Measurements from ENCODE around the gene PLAAT3. TPM values are rescaled to one million over a fixed set of nuclear protein-coding genes. Genes with fewer than 3 reads are reported as not detected.
"Not testable (repeated sequence)": the region's sequence is repeated elsewhere in the genome, so short reads cannot be mapped to it uniquely, and the experiment has no call there.

PLAAT3 gene
- total RNA-seq, 2 experiments from 2014 or later: 6.0 to 6.5 TPM

DNA sequence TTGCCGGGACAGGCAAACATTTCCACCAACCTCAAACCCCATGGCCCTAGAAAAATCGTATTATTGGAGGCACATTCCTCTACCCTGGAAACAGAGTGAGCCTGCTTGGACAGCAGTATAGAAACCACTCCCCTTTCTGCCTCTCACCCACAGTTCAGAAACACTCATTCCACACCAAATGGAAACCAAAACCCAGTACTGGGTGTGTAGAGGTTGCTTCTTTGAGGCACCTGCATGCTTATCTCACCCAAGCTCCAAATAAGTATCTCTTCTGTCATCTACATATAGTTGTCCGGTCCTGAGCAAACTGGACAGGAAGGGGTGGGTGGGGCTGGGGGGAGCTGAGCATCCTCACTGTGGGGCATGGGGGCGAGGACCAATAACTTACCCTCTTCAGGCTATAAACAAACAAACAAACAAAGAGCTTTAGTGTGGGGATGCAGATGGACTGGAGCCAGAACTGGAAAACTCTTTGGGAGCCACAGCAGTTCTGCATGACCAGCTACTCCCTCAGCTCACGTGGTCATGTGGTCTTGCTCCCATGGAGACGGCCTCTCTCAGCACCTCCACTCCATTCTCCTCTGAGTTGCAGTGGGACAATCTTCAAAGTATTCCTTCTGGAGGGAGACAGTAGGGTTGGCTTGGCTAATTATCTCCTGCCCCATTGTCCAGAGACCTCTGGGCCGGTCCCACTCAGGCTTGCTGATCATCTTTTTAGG is 50.0 kb downstream of the PLAAT3 start:
- Mint-ChIP-seq H3K4me1 (peaks cover 59% of the 10 kb centered on the region), H3K36me3 (no peaks in the 10 kb centered on the region), H3K9me3 (no peaks in the 10 kb centered on the region), H3K27me3 (no peaks in the 10 kb centered on the region), H3K4me3 (no peak overlapping the region), H3K27ac (peak overlapping the region; percentile 2)
- DNase-seq: peak; percentile 34

DNA sequence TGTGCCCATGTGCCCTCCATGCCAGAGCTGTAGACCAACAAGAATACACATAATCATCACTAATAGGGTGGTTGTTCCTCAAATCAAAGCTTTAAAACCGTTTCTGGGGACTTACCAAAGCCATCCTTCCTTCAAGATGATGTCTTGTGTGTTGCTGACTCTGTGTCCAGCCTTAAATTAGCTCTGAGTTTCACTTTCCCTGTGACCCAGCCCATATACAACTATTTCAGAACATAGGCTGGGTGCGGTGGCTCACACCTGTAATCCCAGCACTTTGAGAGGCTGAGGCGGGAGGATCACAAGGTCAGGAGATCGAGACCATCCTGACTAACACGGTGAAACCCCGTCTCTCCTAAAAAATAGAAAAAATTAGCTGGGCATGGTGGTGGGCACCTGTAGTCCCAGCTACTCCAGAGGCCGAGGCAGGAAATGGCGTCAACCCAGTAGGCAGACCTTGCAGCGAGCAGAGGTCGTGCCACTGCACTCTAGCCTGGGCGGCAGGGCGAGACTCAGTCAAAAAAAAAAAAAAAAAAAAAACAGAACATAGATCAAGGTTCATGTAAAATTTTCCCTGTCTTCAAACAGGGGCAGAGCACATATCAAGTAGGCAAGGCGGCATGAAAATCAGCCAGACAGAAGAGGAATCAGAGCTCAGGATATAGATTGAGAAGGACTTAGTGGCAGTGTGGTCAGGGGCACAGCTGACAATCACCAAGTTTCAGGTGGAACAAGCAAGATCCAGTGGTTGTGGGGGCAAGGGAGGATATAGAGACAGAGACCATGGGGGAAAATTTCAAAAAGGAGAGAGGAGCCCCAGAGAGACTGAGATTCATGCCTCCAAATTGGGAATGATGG is 50.8 kb downstream of the PLAAT3 start, which contains the start of gene PLAAT2:
Gene PLAAT2, minus strand, starts transcription at position 179 of the 855 bp plus-strand sequence. Its CDS starts 55 bp downstream, at position 124.
- Mint-ChIP-seq H3K9me3 (no peaks in the 10 kb centered on the region), H3K36me3 (no peaks in the 10 kb centered on the region), H3K4me1 (peaks cover 54% of the 10 kb centered on the region), H3K4me3 (no peak within 1 kb of the TSS), H3K27me3 (no peaks in the 10 kb centered on the region), H3K27ac (peak within 1 kb of the TSS; percentile 2)
- DNase-seq: no peak

- H3K9me3 Mint-ChIP-seq: no peaks in the 10 kb centered on the region
- H3K27me3 Mint-ChIP-seq: no peaks in the 10 kb centered on the region
- no peak overlapping the region for H3K4me3 Mint-ChIP-seq
- H3K27ac Mint-ChIP-seq: no peak overlapping the region
- H3K4me1 Mint-ChIP-seq: peaks cover 41% of the 10 kb centered on the region
- DNase-seq: no peak
- no peaks in the 10 kb centered on the region for H3K36me3 Mint-ChIP-seq
Measured at GRCh38 chr11:63560506-63561180, 53.6 kb downstream of the PLAAT3 start.

GRCh38 chr11:63558459-63559157 is 55.6 kb downstream of the PLAAT3 start:
- H3K4me3 Mint-ChIP-seq: no peak overlapping the region

DNA sequence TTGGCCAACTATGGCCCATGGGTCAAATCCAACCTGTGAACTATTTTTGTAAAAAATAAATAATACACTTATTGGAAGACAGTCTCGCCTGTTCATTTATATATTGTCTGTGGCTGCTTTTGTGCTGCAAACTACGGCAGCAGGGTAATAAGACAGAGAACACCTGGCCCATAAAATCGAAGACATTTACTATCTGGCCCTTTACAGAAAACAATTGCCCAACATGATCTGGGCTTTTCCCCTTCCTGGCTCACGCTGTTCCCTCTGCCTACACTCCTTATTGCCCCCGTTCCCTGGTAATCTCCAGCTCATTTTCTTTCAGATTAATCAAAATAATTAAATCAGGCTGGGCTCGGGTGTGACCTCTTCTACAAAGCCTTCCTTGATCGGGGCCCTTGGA is 56.7 kb downstream of the PLAAT3 start:
- Mint-ChIP-seq H3K27ac (no peak overlapping the region), H3K9me3 (peaks cover 3% of the 10 kb centered on the region), H3K27me3 (no peaks in the 10 kb centered on the region), H3K36me3 (peaks cover 4% of the 10 kb centered on the region), H3K4me1 (peaks cover 48% of the 10 kb centered on the region), H3K4me3 (no peak overlapping the region)
- no peak for DNase-seq

More at GRCh38 chr11:63558459-63559157, 55.6 kb downstream of the PLAAT3 start:
- DNase-seq: no peak
- H3K9me3 Mint-ChIP-seq: no peaks in the 10 kb centered on the region
- H3K27me3 Mint-ChIP-seq: no peaks in the 10 kb centered on the region
- no peaks in the 10 kb centered on the region for H3K36me3 Mint-ChIP-seq
- H3K27ac Mint-ChIP-seq: no peak overlapping the region
- peaks cover 42% of the 10 kb centered on the region for H3K4me1 Mint-ChIP-seq

GRCh38 chr11:63556404-63557013 is 57.7 kb downstream of the PLAAT3 start:
- Mint-ChIP-seq H3K27ac (no peak overlapping the region), H3K4me1 (peaks cover 54% of the 10 kb centered on the region), H3K9me3 (peaks cover 3% of the 10 kb centered on the region), H3K4me3 (no peak overlapping the region), H3K27me3 (no peaks in the 10 kb centered on the region), H3K36me3 (peaks cover 8% of the 10 kb centered on the region)
- DNase-seq: no peak

- Mint-ChIP-seq H3K4me1 (peaks cover 49% of the 10 kb centered on the region), H3K9me3 (peaks cover 6% of the 10 kb centered on the region), H3K27me3 (no peaks in the 10 kb centered on the region), H3K27ac (no peak overlapping the region), H3K36me3 (peaks cover 15% of the 10 kb centered on the region), H3K4me3 (no peak overlapping the region)
- DNase-seq: no peak
Measured at GRCh38 chr11:63554877-63555223, 59.4 kb downstream of the PLAAT3 start.

GRCh38 chr11:63553759-63554158 is 60.5 kb downstream of the PLAAT3 start:
- H3K4me3 Mint-ChIP-seq: peak overlapping the region; percentile 75
- H3K27ac Mint-ChIP-seq: peak overlapping the region; percentile 97
- H3K27me3 Mint-ChIP-seq: no peaks in the 10 kb centered on the region
- DNase-seq: peak; percentile 63
- peaks cover 8% of the 10 kb centered on the region for H3K9me3 Mint-ChIP-seq
- peaks cover 18% of the 10 kb centered on the region for H3K36me3 Mint-ChIP-seq
- peaks cover 54% of the 10 kb centered on the region for H3K4me1 Mint-ChIP-seq

DNA sequence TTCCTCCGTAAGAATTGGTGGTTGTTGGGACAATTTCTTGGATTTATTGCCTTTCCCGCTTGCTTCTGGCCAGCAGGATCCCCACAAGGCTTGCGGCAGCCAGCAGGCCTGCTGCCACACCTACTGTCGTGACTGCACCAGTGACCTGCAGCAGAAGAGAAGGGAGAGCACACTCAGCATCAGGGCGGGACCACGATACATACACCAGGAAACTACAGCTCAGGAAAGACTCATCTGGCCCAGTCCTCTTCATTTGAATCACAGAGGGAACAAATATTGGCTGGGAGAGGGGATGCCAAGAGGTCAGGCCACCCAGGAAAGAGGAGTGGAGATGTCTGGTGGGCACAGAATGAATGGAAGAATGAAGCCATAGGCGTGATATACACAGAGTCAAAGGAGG is 61.3 kb downstream of the PLAAT3 start:
- peak overlapping the region; percentile 54 for H3K4me3 Mint-ChIP-seq
- H3K9me3 Mint-ChIP-seq: peaks cover 8% of the 10 kb centered on the region
- H3K36me3 Mint-ChIP-seq: peaks cover 20% of the 10 kb centered on the region
- no peaks in the 10 kb centered on the region for H3K27me3 Mint-ChIP-seq
- no peak for DNase-seq
- peaks cover 54% of the 10 kb centered on the region for H3K4me1 Mint-ChIP-seq
- H3K27ac Mint-ChIP-seq: peak overlapping the region; percentile 97

GRCh38 chr11:63551889-63552266 is 62.4 kb downstream of the PLAAT3 start:
- H3K4me1 Mint-ChIP-seq: peaks cover 54% of the 10 kb centered on the region
- DNase-seq: peak; percentile 53
- peak overlapping the region; percentile 97 for H3K27ac Mint-ChIP-seq
- peak overlapping the region; percentile 75 for H3K4me3 Mint-ChIP-seq
- H3K9me3 Mint-ChIP-seq: peaks cover 8% of the 10 kb centered on the region
- H3K36me3 Mint-ChIP-seq: peaks cover 26% of the 10 kb centered on the region
- H3K27me3 Mint-ChIP-seq: no peaks in the 10 kb centered on the region

DNA sequence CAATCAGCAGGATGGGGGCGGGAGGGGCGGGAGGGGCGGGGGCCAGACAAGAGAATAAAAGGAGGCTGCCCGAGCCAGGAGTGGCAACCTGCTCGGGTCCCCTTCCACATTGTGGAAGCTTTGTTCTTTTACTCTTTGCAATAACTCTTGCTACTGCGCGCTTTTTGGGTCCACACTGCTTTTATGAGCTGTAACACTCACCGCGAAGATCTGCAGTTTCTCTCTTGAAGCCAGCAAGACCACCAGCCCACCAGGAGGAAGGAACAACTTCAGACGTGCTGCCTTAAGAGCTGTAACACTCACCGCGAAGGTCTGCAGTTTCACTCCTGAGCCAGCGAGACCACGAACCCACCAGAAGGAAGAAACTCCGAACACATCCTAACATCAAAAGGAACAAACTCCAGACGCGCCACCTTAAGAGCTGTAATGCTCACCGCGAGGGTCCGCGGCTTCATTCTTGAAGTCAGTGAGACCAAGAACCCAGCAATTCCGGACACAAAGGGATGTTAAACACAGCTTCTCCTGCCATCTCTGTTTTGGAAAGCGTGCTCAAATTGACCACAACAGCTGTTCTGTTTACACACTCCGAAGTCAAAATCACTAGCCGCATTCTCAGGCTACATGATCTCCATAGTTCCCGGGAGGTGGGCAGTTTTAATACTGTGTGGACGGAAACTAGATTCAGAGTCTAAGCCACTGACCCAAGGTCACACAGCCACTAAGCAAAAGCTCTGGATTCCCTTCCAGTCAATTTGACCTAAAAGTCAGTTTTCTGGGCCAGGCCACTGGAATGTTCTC is 62.9 kb downstream of the PLAAT3 start:
- peak; percentile 49 for DNase-seq
- H3K9me3 Mint-ChIP-seq: peaks cover 8% of the 10 kb centered on the region
- H3K4me1 Mint-ChIP-seq: peaks cover 54% of the 10 kb centered on the region
- H3K4me3 Mint-ChIP-seq: peak overlapping the region; percentile 75
- H3K36me3 Mint-ChIP-seq: peaks cover 27% of the 10 kb centered on the region
- peak overlapping the region; percentile 97 for H3K27ac Mint-ChIP-seq
- H3K27me3 Mint-ChIP-seq: no peaks in the 10 kb centered on the region

DNA sequence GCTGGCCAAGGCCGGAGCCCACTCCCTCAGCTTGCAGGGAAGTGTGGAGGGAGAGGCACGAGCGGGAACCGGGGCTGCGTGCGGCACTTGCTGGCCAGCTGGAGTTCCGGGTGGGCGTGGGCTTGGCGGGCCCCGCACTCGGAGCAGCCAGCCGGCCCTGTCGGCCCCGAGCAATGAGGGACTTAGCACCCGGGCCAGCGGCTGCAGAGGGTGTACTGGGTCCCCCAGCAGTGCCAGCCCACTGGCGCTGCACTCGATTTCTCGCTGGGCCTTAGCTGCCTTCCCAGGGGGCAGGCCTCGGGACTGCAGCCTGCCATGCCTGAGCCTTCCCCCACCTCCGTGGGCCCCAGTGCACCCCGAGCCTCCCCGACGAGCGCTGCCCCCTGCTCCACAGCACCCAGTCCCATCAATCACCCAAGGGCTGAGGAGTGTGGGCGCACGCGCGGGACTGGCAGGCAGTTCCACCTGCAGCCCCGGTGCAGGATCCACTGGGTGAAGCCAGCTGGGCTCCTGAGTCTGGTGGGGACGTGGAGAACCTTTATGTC is 64.0 kb downstream of the PLAAT3 start:
- not testable (repeated sequence) for H3K27ac Mint-ChIP-seq, DNase-seq, H3K4me3 Mint-ChIP-seq, H3K27me3 Mint-ChIP-seq, H3K9me3 Mint-ChIP-seq
- Mint-ChIP-seq H3K4me1 (peaks cover 47% of the 10 kb centered on the region), H3K36me3 (peaks cover 29% of the 10 kb centered on the region)

DNA sequence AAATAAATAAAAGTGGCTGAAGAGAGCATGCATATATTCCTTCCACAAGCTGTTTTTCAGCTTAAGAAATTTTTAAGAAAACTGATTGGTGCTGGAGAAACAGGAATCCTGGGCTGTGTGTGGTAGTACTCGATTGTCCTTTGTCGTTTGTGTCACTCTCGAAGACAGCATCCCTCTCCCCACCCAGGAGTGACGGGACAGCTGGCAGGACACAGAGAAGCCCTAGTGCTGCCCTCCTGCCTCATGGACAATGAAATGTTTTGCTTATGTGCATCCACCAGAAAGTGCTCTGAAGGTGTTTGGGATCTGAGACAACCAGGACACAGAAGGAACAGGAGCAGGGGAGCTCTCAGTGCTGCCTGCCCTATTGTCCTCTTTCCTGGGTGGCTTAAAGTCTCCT is 64.8 kb downstream of the PLAAT3 start:
- no peak for DNase-seq
- Mint-ChIP-seq H3K4me3 (no peak overlapping the region), H3K27ac (peak overlapping the region; percentile 25), H3K27me3 (no peaks in the 10 kb centered on the region), H3K9me3 (peaks cover 8% of the 10 kb centered on the region), H3K36me3 (peaks cover 29% of the 10 kb centered on the region), H3K4me1 (peaks cover 42% of the 10 kb centered on the region)

Data from activated naive CD8-positive, alpha-beta T cell treated with anti-CD3 and anti-CD28 coated beads for 36 hours (primary cell).